Chondrocyte (in vitro differentiated cells): ENCODE data around the gene SDF4. TPM values are rescaled to one million over a fixed set of nuclear protein-coding genes. Genes with fewer than 3 reads are reported as not detected.

ENCODE experiments used
- DNase-seq: peaks from one replicate; pipeline ENCODE4 v3.0.0; 2021; ENCODE audit warnings: mixed read lengths, low spot score
- H3K27ac Mint-ChIP-seq: one replicate; pipeline ENCODE4 v1.8.0; 2021; ENCODE audit warnings: mild to moderate bottlenecking, moderate library complexity, mixed read lengths; ENCODE audit not compliant: unreplicated experiment
- H3K27me3 Mint-ChIP-seq: 2 replicates; pipeline ENCODE4 v1.8.0; 2021; ENCODE audit warnings: low read depth, mixed read lengths
- H3K36me3 Mint-ChIP-seq: 2 replicates; pipeline ENCODE4 v1.8.0; 2021; ENCODE audit warnings: low read depth, mixed read lengths
- H3K4me1 Mint-ChIP-seq: 2 replicates; pipeline ENCODE4 v1.8.0; 2021; ENCODE audit warnings: low read depth, mild to moderate bottlenecking, mixed read lengths
- H3K4me3 Mint-ChIP-seq: one replicate; pipeline ENCODE4 v1.8.0; 2021; ENCODE audit warnings: mild to moderate bottlenecking, moderate library complexity, mixed read lengths; ENCODE audit not compliant: unreplicated experiment
- H3K9me3 Mint-ChIP-seq: 2 replicates; pipeline ENCODE4 v1.8.0; 2021; ENCODE audit warnings: low read depth, mixed read lengths
- CTCF ChIP-seq: fragments of 200-600 bp; sonication (generic); IDR thresholded peaks from 2 replicates; pipeline ENCODE4 v1.5.0; 2021; ENCODE audit warnings: antibody characterized with exemption, mild to moderate bottlenecking, moderate library complexity
- total RNA-seq: library from RNA; stranded (reverse); gene quantifications from 3 replicates; pipeline ENCODE4 v1.2.1, GENCODE V29; 2021

Gene SDF4
- total RNA-seq, 1 donor from 2014 or later: 164 TPM

GRCh38 chr1:1243266-1243660, 11.5 kb upstream of the SDF4 start:
- Mint-ChIP-seq H3K9me3 (no peaks in the 10 kb centered on the region), H3K4me1 (peaks cover 3% of the 10 kb centered on the region), H3K27ac (no peak overlapping the region), H3K36me3 (no peaks in the 10 kb centered on the region), H3K27me3 (no peaks in the 10 kb centered on the region), H3K4me3 (no peak overlapping the region)
- no peak for TF ChIP-seq CTCF
- DNase-seq: no peak

DNA sequence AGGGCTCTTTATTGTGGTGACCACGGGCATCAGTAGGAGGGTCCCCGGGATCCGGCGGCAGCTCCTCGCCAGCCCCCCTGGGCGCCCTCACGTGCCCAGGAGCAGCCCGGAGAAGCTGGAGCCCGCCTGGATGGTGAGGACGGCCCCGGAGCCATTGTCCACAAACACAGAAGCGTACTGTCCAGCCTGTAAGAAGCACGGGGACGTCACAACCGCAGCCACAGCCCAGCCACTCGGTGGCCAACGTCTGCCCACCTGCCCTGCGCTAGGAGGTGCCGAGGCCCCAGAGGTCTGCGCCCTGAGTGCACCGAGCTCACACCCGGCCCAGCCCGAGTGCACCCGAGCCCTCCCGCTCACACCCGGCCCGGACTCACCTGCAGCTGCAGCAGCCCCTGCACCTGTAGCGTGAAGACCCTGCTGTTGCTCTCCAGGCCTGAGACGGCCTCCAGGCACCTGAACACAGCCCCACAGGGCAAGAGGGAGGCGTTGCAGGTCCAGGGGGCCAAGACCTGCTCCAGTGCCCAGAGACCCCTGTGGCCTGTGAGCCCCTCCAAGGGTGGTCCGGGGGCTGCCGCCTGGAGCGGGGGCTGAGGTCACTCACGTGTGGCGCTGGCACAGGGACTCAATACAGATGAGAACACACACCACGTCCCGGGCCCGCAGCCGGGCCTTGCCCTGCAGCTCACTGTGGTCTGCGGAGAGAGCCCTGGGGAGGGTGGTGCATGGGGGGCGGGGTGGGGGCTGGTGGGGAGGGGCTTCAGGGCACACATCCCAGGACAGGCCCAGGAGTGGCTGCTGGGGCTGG, 10.9 kb upstream of the SDF4 start:
- DNase-seq: no peak
- Mint-ChIP-seq H3K4me3 (no peak overlapping the region), H3K27ac (no peak overlapping the region), H3K36me3 (no peaks in the 10 kb centered on the region), H3K9me3 (no peaks in the 10 kb centered on the region), H3K27me3 (no peaks in the 10 kb centered on the region), H3K4me1 (peaks cover 4% of the 10 kb centered on the region)
- TF ChIP-seq CTCF: no peak

DNA sequence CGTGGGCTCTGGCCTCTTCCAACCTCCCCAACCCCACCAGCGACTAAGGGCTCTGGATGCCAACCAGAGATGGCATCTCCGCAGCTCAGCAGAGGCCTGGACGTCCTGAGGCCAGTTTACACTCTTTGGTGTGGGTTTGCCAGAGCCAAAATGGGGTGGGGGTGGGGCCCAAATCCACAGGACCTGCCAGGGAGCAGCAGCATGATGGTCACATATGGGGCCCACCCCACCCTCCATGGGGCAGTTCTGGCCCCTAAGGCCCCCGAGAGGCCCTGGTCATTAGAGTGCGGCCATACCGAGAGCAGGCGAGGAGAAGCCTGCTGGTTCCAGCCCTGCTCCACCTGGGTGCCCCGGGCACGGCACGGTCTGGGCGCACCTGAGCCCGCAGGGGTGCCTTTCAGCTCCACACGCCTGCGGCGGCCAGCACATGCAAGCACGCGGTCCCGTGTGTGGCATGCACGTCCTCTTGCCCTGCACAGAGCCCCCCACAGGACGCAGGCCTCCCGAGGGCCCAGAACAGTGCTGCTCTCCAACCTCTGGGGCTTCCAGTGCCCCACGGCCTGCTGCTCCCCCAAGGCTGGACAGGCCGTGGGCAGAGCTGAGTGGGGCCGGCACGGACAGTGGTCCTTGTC, 9.9 kb upstream of the SDF4 start:
- Mint-ChIP-seq H3K4me3 (no peak overlapping the region), H3K36me3 (no peaks in the 10 kb centered on the region), H3K27me3 (no peaks in the 10 kb centered on the region), H3K4me1 (peaks cover 8% of the 10 kb centered on the region), H3K27ac (no peak overlapping the region), H3K9me3 (no peaks in the 10 kb centered on the region)
- TF ChIP-seq CTCF: no peak
- DNase-seq: no peak

DNA sequence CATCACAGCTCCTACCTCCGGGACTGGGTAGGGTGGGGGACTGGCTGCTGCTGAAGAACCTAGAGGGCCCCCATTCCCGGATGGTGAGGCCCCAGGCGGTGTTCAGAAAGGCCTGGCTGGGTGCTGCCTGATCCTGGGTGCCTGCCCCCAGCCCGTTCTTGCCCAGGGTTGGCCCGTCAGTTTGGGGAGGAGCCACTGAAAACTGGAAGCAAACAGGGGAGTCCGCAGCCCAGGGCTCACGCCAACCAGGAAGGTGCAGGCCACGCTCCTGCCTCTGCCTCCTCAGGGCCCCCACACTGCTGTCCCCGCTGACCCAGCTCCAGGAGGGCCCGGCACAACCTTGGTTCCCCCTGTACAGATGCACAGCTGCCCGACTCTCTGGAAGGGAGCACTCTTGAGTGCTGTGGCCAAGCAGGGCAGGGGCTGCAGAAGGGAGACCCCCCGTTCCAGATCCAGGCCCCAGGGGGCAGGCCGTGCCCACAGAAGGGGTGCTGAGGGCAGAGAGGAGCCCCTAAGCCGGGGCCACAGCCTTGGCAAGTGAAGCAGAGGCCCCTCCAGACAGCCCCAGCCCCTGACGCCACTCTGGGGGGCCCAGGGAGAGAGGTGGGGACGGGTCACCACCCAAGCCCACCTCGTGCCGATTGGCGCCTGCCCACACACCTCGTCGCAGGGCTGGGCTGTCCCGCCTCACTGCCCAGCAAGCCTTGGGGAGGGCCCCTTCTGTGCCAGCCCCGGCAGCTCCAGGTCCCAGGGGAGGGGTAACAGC, 9.2 kb upstream of the SDF4 start:
- no peaks in the 10 kb centered on the region for H3K27me3 Mint-ChIP-seq
- H3K9me3 Mint-ChIP-seq: no peaks in the 10 kb centered on the region
- peaks cover 8% of the 10 kb centered on the region for H3K4me1 Mint-ChIP-seq
- TF ChIP-seq CTCF: no peak
- H3K36me3 Mint-ChIP-seq: no peaks in the 10 kb centered on the region
- no peak for DNase-seq
- H3K27ac Mint-ChIP-seq: no peak overlapping the region
- H3K4me3 Mint-ChIP-seq: no peak overlapping the region

DNA sequence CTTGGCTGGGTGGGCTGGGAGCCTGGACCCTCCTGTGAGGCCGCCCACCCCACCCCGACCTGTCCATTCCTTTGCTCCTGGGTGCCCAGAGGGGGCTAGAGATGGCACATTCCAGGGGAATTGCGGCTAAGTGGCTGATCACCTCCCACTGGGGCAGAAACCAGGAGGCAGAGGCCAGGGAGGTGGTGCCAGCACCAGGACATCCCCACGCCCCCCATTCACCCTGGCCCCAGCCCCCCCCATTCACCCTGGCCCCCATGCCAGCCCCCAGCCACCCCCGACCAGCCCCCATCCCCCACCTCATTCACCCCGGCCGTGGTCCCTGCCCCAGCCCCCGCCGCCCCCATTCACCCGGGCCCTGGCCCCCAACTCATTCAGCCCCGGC, 8.5 kb upstream of the SDF4 start:
- Mint-ChIP-seq H3K9me3 (no peaks in the 10 kb centered on the region), H3K36me3 (no peaks in the 10 kb centered on the region), H3K27ac (no peak overlapping the region), H3K4me1 (peaks cover 8% of the 10 kb centered on the region), H3K27me3 (no peaks in the 10 kb centered on the region), H3K4me3 (no peak overlapping the region)
- no peak for TF ChIP-seq CTCF
- DNase-seq: no peak
